Gastrocnemius medialis (tissue), 4 donors: ENCODE data around the gene XRN1.

ENCODE experiments used
- POLR2A ChIP-seq, 2 donors: fragments of 450-650 bp; IDR thresholded peaks; one replicate each; pipeline ENCODE4 v1.6.1; 2017; ENCODE audit warnings: antibody characterized with exemption in 2 of 2, mild to moderate bottlenecking in 2 of 2, moderate library complexity in 2 of 2
- TF ChIP-seq, protein P1 (sequence below), 5 experiments: fragments of 450-650 bp in 3 of 5; fragments of 200-600 bp in 2 of 5; sonication (generic) in 2 of 5; IDR thresholded peaks in 4 of 5; conservative IDR thresholded peaks in 1 of 5; 1 replicate in 4 of 5; 2 replicates in 1 of 5; pipeline ENCODE4 v1.5.1; 2016 to 2019; ENCODE audit warnings: antibody characterized with exemption in 5 of 5, mild to moderate bottlenecking in 3 of 5, moderate library complexity in 3 of 5

- TF ChIP-seq, protein P1, sequence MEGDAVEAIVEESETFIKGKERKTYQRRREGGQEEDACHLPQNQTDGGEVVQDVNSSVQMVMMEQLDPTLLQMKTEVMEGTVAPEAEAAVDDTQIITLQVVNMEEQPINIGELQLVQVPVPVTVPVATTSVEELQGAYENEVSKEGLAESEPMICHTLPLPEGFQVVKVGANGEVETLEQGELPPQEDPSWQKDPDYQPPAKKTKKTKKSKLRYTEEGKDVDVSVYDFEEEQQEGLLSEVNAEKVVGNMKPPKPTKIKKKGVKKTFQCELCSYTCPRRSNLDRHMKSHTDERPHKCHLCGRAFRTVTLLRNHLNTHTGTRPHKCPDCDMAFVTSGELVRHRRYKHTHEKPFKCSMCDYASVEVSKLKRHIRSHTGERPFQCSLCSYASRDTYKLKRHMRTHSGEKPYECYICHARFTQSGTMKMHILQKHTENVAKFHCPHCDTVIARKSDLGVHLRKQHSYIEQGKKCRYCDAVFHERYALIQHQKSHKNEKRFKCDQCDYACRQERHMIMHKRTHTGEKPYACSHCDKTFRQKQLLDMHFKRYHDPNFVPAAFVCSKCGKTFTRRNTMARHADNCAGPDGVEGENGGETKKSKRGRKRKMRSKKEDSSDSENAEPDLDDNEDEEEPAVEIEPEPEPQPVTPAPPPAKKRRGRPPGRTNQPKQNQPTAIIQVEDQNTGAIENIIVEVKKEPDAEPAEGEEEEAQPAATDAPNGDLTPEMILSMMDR (IDR thresholded peaks at IDR 0.05 in 4 of 5, conservative IDR thresholded peaks at IDR 0.05 in 1 of 5): no peak
- no peak for TF ChIP-seq POLR2A (IDR thresholded peaks at IDR 0.05)
Measured at GRCh38 chr3:142429582-142429981, 18.3 kb downstream of the XRN1 start.
